Right lobe of liver (tissue), 6 donors: Measurements from ENCODE around the gene SLC25A42. TPM values are rescaled to one million over a fixed set of nuclear protein-coding genes. Genes with fewer than 3 reads are reported as not detected.

ENCODE experiments used
- ATAC-seq, 4 donors: fragments of 200-7000 bp; cut with Tn5 transposase; one replicate each; pipeline ENCODE4 v1.9.1; 2020; ENCODE audit warnings: mild to moderate bottlenecking in 4 of 4, moderate library complexity in 4 of 4
- DNase-seq, 3 donors: peaks; one replicate each; pipeline ENCODE4 v3.0.0-alpha.2; 2020
- H3K27ac ChIP-seq, 3 donors: fragments of 200-600 bp; one replicate each; pipeline ENCODE4 v1.8.0; 2022
- H3K27me3 ChIP-seq, 2 donors: fragments of 200-600 bp; one replicate each; pipeline ENCODE4 v1.8.0; 2022
- H3K36me3 ChIP-seq, 4 donors: fragments of 200-600 bp; sonication (generic) in 1 of 4; one replicate each; pipeline versions ENCODE4 v1.5.1 to v1.8.0; 2017 to 2022; ENCODE audit warnings: control low read depth in 1 of 4
- H3K4me1 ChIP-seq, 4 donors: fragments of 200-600 bp; sonication (generic) in 1 of 4; one replicate each; pipeline versions ENCODE4 v1.5.1 to v1.8.0; 2017 to 2022; ENCODE audit warnings: control low read depth in 1 of 4
- H3K4me3 ChIP-seq, 3 donors: fragments of 200-600 bp; one replicate each; pipeline ENCODE4 v1.8.0; 2022
- H3K9me3 ChIP-seq, 4 donors: fragments of 200-600 bp; sonication (generic) in 1 of 4; one replicate each; pipeline versions ENCODE4 v1.5.1 to v1.8.0; 2017 to 2022; ENCODE audit warnings: control low read depth in 1 of 4
- POLR2A ChIP-seq: fragments of 450-650 bp; IDR thresholded peaks from one replicate; pipeline ENCODE4 v1.6.1; 2017; ENCODE audit warnings: antibody characterized with exemption, mild to moderate bottlenecking
- WGBS: methylation state at CpG from one replicate; pipeline ENCODE4 v1.1.6; 2018; ENCODE audit warnings: low coverage, low lambda C conversion rate; ENCODE audit not compliant: insufficient coverage; ENCODE audit errors: missing lambda C conversion rate; 5-methylcytosine and 5-hydroxymethylcytosine counted together
- intact Hi-C, 2 donors: fragments of 100-400 bp; cut with DNase I; formaldehyde crosslinking; loops; one replicate each; pipeline versions ENCODE4 v1.11.2 to v1.14.1; 2022
- total RNA-seq, 6 experiments: library from RNA; depleted of rRNA in 2 of 6; stranded (reverse); fragments of >200 nt in 2 of 6; fragmentation: NEBNext Ultra II Directional in 3 of 6; extraction: Animal tissue kit (Norgen Biotek cat#: 25700) in 3 of 6; gene quantifications; one replicate each; pipeline versions ENCODE4 v1.1.0 to v1.2.4, GENCODE V29; 2016 to 2023
- TF ChIP-seq, protein P1 (sequence below), 4 donors: fragments of 200-600 bp in 3 of 4; fragments of 450-650 bp in 1 of 4; IDR thresholded peaks; one replicate each; pipeline versions ENCODE4 v1.5.1 to v1.8.0; 2016 to 2022; ENCODE audit warnings: antibody characterized with exemption in 4 of 4, mild to moderate bottlenecking in 2 of 4
- donor health status: DM: no; HTN: yes; CAD: no.
- donor health status: DM: no; HTN: no; CAD: no.
- donor health status: DM: no; HTN: no; CAD: no.
- donor health status: DM: no; HTN: yes; CAD: no.
- donor health status: DM: no; HTN: yes; CAD: no.

Gene SLC25A42
- total RNA-seq, 6 experiments from 2014 or later, result 20.7 to 80.7 (median 69.7) TPM

DNA sequence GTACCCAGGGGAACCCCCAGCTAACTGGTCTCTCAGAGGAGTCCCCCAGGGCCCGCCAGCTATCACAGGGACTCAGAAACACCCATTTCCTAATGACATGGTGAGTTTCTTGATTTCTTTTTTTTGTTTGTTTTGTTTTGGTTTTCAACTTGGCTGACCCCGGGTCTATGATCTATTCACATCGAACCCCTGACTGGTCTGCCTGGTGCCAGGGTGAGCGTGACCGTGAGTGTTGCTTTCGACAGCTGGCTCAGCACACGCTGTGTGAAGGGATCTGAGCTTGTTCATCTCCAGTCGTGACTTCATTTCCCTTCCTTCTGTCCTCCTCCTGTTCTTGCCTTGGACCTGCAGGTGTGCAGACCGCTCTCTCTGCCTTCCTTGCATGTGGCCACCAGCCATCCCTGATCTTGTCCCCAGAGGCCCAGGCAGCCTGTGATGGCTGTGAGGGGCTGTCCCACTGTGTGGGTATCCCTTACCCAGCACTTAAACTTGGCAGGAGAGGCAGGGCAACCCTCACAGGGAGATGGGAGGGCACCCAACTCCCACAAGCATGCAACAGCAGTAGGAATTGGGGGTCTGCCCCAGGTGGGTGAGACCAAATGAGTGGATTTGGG is 48.3 kb downstream of the SLC25A42 start:
- ATAC-seq (peak; percentile 67 to 83 (median 76)), DNase-seq (peak; percentile 64 to 86 (median 84))
- Histone ChIP-seq H3K36me3 (no peaks in the 10 kb centered on the region), H3K4me3 (no peak overlapping the region), H3K27me3 (no peaks in the 10 kb centered on the region), H3K27ac (peak overlapping the region in 2 of 3 donors; percentile 83 to 95), H3K9me3 (no peaks in the 10 kb centered on the region), H3K4me1 (peaks cover 0 to 24% (median 10%) of the 10 kb centered on the region in 4 donors)
- intact Hi-C loops, result loop anchor here (10.0 kb wide), 1 partner anchor 57 kb away; no protein-coding TSS in a partner anchor
- 22% methylated on average over 9 of the region's 9 CpGs for WGBS
- TF ChIP-seq, protein P1, sequence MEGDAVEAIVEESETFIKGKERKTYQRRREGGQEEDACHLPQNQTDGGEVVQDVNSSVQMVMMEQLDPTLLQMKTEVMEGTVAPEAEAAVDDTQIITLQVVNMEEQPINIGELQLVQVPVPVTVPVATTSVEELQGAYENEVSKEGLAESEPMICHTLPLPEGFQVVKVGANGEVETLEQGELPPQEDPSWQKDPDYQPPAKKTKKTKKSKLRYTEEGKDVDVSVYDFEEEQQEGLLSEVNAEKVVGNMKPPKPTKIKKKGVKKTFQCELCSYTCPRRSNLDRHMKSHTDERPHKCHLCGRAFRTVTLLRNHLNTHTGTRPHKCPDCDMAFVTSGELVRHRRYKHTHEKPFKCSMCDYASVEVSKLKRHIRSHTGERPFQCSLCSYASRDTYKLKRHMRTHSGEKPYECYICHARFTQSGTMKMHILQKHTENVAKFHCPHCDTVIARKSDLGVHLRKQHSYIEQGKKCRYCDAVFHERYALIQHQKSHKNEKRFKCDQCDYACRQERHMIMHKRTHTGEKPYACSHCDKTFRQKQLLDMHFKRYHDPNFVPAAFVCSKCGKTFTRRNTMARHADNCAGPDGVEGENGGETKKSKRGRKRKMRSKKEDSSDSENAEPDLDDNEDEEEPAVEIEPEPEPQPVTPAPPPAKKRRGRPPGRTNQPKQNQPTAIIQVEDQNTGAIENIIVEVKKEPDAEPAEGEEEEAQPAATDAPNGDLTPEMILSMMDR (IDR thresholded peaks at IDR 0.05), result no peak
- TF ChIP-seq POLR2A, result no peak

DNA sequence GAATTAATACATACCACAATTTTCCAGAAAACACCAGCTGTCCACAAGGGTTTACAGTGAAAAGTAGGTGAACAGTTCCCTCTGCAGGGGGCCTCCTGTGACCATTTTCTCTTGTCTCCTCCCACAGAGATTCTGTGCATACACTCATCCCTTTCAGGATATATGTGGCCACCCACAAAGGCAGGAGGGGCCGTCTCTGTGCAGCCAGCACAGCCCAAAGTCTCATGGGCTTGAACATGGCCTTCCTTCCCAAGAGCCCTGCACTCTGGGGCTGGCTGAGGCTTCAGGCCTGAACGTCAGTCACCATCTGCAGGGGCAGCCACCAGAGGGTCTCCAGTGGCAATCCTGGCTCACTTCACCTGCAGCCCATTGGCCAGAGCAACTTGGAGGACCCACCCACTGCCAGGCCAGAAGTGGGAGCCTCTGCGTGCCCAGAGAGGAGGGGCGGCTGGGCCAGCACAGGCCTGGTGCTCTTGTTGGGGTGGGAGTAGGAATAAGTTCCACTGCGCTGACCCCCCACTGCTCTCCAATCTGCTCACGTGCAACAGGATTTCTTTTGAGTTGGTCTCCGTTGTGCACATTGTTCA is 49.3 kb downstream of the SLC25A42 start:
- ATAC-seq, result peak in 1 of 4 donors; percentile 13

DNA sequence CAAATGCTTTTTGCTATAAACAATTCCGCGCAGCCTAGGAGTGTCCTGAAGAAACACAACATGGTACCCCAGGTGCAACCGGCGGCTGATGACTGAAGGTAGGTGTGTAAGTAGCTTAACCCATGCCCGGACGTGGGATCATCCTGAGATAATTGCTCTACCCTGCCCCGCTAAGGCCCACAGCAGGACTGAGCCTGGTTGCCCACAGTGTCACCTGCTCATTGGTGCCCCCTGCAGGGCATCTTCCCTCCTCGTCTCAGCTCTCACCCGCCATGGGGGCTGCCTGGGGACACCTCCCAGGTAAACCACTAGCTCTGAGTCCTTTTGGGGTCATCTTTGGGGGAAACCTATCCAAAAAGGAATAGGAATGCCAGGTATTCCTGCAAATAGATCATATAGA is 52.2 kb downstream of the SLC25A42 start:
- no peaks in the 10 kb centered on the region for H3K9me3 ChIP-seq
- H3K4me3 ChIP-seq, result no peak overlapping the region
- H3K27ac ChIP-seq, result no peak overlapping the region
- WGBS, result no CpG with 5 or more reads among the region's 9 CpGs
- H3K36me3 ChIP-seq, result peaks cover 0 to 7% (median 0%) of the 10 kb centered on the region in 4 donors
- DNase-seq (peak in 2 of 3 donors; percentile 68 to 73), ATAC-seq (peak; percentile 25 to 59 (median 52))
- TF ChIP-seq, protein P1 (IDR thresholded peaks at IDR 0.05), result peak; percentile 52 to 66 (median 64)
- TF ChIP-seq POLR2A, result no peak
- H3K27me3 ChIP-seq, result no peaks in the 10 kb centered on the region
- intact Hi-C loops, result loop anchor here (10.0 kb wide), 1 partner anchor 61 kb away; no protein-coding TSS in a partner anchor
- peaks cover 0 to 17% (median 8%) of the 10 kb centered on the region in 4 donors for H3K4me1 ChIP-seq

More for the DNA sequence above, 49.3 kb downstream of the SLC25A42 start:
- no peaks in the 10 kb centered on the region for H3K9me3 ChIP-seq
- H3K36me3 ChIP-seq, result no peaks in the 10 kb centered on the region
- peak in 1 of 3 donors; percentile 44 for DNase-seq
- peaks cover 0 to 24% (median 10%) of the 10 kb centered on the region in 4 donors for H3K4me1 ChIP-seq
- intact Hi-C loops, result loop anchor here (10.0 kb wide), 1 partner anchor 58 kb away; no protein-coding TSS in a partner anchor
- H3K27me3 ChIP-seq, result no peaks in the 10 kb centered on the region
- 50% methylated on average over 2 of the region's 7 CpGs for WGBS
- TF ChIP-seq, protein P1 (IDR thresholded peaks at IDR 0.05), result peak in 1 of 4 donors; percentile 15
- TF ChIP-seq POLR2A, result peak; percentile 10
- H3K27ac ChIP-seq, result peak overlapping the region in 1 of 3 donors; percentile 95
- no peak overlapping the region for H3K4me3 ChIP-seq

DNA sequence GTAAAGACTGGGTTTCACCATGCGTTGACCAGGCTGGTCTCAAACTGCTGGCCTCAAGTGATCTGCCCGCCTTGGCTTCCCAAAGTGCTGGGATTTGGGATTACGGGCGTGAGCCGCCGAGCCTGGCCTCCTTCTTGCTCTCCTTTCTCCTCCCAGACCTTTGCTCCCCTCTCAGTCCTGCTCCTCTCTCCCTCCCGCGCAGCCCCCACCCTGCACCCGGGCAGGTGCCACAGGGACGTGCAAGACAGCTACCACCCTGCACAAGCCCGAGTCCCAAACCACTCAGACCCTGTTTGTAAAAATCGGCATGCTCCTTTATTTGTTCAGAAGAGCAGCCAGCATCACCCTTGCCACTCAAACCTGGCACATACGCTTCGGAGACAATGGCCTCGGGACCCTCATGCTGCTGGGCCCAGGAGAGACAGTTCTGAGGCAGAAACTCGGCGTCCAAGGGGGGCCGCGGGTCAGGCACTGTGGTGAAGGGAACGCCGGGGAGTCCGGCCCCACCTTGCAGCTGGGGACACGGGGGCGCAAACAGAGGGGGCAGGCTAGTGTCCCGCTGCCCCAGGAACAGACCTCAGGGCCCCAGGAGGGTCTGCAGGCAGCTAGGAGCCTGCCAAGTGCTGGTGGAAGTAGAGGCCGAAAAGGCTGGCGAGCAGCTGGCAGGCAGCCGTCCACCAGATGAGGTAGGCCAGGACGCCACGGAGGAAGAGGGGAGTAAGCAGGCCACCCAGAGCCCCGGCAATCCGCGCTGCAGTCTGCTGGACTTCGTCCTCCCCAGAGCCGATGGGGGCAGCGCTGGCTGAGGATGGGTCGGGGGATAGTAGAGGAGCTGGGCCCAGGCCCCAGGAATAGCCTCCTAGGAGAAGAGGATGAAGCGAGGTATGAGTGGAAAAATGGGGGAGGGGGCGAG is 55.8 kb downstream of the SLC25A42 start:
- no peak overlapping the region for H3K27ac ChIP-seq
- DNase-seq (peak in 1 of 3 donors; percentile 40), ATAC-seq (peak in 2 of 4 donors; percentile 3 to 4)
- WGBS, result 72% methylated on average over 16 of the region's 39 CpGs
- no peaks in the 10 kb centered on the region for H3K4me1 ChIP-seq
- H3K9me3 ChIP-seq, result no peaks in the 10 kb centered on the region
- no peaks in the 10 kb centered on the region for H3K27me3 ChIP-seq
- intact Hi-C loops, result loop anchor here (10.0 kb wide), 1 partner anchor 65 kb away; no protein-coding TSS in a partner anchor
- H3K4me3 ChIP-seq, result no peak overlapping the region
- H3K36me3 ChIP-seq, result peaks cover 0 to 7% (median 0%) of the 10 kb centered on the region in 4 donors
- TF ChIP-seq POLR2A, result no peak
- TF ChIP-seq, protein P1 (IDR thresholded peaks at IDR 0.05), result no peak
